Colonic mucosa (tissue), 4 donors: ENCODE measurements around the gene SCRN1. TPM values are rescaled to one million over a fixed set of nuclear protein-coding genes. Genes with fewer than 3 reads are reported as not detected.
"Not testable (repeated sequence)": the region's sequence is repeated elsewhere in the genome, so short reads cannot be mapped to it uniquely, and the experiment has no call there.

Experiments
- DNase-seq: peaks from one replicate; pipeline ENCODE4 v3.0.0-alpha.2; 2020
- H3K27ac ChIP-seq: fragments of 200-600 bp; one replicate; pipeline ENCODE4 v1.8.0; 2021
- H3K27me3 ChIP-seq: fragments of 200-600 bp; one replicate; pipeline ENCODE4 v1.8.0; 2021
- H3K36me3 ChIP-seq: fragments of 200-600 bp; one replicate; pipeline ENCODE4 v1.8.0; 2021
- H3K4me1 ChIP-seq: fragments of 200-600 bp; one replicate; pipeline ENCODE4 v1.8.0; 2021; ENCODE audit warnings: mild to moderate bottlenecking
- H3K4me3 ChIP-seq: fragments of 200-600 bp; one replicate; pipeline ENCODE4 v1.8.0; 2021
- H3K9ac ChIP-seq, 2 donors: one replicate each; pipeline ENCODE4 v1.7.0; 2013; ENCODE audit warnings: control low read depth in 2 of 2, low read depth in 2 of 2, low read length in 2 of 2
- H3K9me3 ChIP-seq: fragments of 200-600 bp; one replicate; pipeline ENCODE4 v1.8.0; 2021
- CTCF ChIP-seq: fragments of 200-600 bp; IDR thresholded peaks from one replicate; pipeline ENCODE4 v1.8.0; 2022; ENCODE audit warnings: antibody characterized with exemption, mild to moderate bottlenecking
- intact Hi-C: fragments of 100-400 bp; cut with DNase I; formaldehyde crosslinking; loops from one replicate; pipeline ENCODE4 v1.14.1; 2022
- total RNA-seq, 2 donors: library from RNA; stranded (reverse); fragmentation: NEBNext Ultra II Directional in 1 of 2; extraction: Animal tissue kit (Norgen Biotek cat#: 25700) in 1 of 2; gene quantifications; one replicate each; pipeline ENCODE4 v1.2.1, GENCODE V29; 2021
- donor health status: healthy.
- donor health status: DM: no; HTN: no; CAD: no.
- donor health status: DM: no; HTN: no; CAD: no.

SCRN1 gene
- total RNA-seq, 2 donors from 2014 or later = 13.2 to 17.1 TPM

DNA sequence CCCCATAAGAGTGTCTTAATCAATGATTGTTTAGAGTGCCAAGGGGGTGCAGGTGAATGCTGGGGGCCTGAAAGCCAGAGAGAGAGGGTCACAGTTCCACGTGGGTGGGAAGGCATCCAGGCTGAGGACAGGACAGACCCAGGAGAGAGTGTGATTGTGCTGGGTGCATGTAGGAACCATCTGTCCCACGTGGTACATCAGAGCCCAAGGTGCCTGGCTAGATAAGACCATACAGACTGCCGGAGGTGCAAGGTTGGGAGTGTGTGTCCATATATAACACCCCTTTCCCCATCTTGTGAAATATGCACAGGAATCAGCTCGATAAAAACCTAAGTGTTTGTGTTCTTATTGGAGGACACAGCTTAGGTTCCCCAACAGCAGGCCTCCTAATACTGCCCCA, 97.8 kb downstream of the SCRN1 start:
- H3K27me3 ChIP-seq = no peaks in the 10 kb centered on the region
- no peak overlapping the region for H3K4me3 ChIP-seq
- no peak overlapping the region for H3K27ac ChIP-seq
- no peaks in the 10 kb centered on the region for H3K36me3 ChIP-seq
- DNase-seq = no peak
- no peaks in the 10 kb centered on the region for H3K9me3 ChIP-seq
- no peaks in the 10 kb centered on the region for H3K4me1 ChIP-seq
- no peak overlapping the region for H3K9ac ChIP-seq
- intact Hi-C loops = no loop called here
- TF ChIP-seq CTCF = no peak

GRCh38 chr7:29890786-29891185, 98.8 kb downstream of the SCRN1 start:
- H3K9me3 ChIP-seq, H3K4me3 ChIP-seq, H3K27me3 ChIP-seq, H3K27ac ChIP-seq, H3K36me3 ChIP-seq, DNase-seq, H3K9ac ChIP-seq, intact Hi-C loops, H3K4me1 ChIP-seq: not testable (repeated sequence)

- Histone ChIP-seq H3K36me3 (no peaks in the 10 kb centered on the region), H3K4me3 (no peak overlapping the region), H3K4me1 (no peaks in the 10 kb centered on the region), H3K9me3 (no peaks in the 10 kb centered on the region), H3K27me3 (no peaks in the 10 kb centered on the region), H3K27ac (no peak overlapping the region), H3K9ac (no peak overlapping the region)
- intact Hi-C loops = no loop called here
- DNase-seq = no peak
- TF ChIP-seq CTCF = no peak
Measured at GRCh38 chr7:29890251-29890650, 99.3 kb downstream of the SCRN1 start.

GRCh38 chr7:29889288-29889687, 100.3 kb downstream of the SCRN1 start:
- H3K27ac ChIP-seq = no peak overlapping the region
- no peak for DNase-seq
- no peaks in the 10 kb centered on the region for H3K27me3 ChIP-seq
- intact Hi-C loops = no loop called here
- no peaks in the 10 kb centered on the region for H3K4me1 ChIP-seq
- no peaks in the 10 kb centered on the region for H3K9me3 ChIP-seq
- H3K36me3 ChIP-seq = no peaks in the 10 kb centered on the region
- H3K9ac ChIP-seq = no peak overlapping the region
- H3K4me3 ChIP-seq = no peak overlapping the region
- TF ChIP-seq CTCF = no peak

DNA sequence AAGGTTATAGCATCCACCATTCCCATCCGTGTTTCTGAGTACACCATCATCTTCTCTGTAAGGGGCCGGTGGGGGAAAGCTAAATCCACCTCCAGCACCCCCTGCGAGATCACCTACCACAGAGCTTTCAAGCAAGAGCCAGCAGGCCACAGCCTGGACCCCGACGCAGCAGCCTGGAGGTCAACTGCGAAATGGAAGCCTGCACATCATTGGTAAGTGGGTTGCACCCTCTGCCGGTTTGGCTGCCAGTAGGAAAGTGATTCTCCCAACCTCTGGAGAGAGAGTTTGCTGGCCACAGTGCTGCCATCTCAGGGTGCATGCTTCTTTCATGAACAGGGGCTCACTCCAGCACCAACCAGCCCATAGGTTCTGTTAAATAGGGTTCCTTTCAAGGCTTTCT, 101.6 kb downstream of the SCRN1 start:
- Histone ChIP-seq H3K9me3 (no peaks in the 10 kb centered on the region), H3K4me1 (peaks cover 4% of the 10 kb centered on the region), H3K36me3 (no peaks in the 10 kb centered on the region), H3K4me3 (no peak overlapping the region), H3K27ac (no peak overlapping the region), H3K9ac (no peak overlapping the region), H3K27me3 (no peaks in the 10 kb centered on the region)
- no peak for TF ChIP-seq CTCF
- intact Hi-C loops = no loop called here
- no peak for DNase-seq

- no peak overlapping the region for H3K27ac ChIP-seq
- no peak for TF ChIP-seq CTCF
- H3K4me1 ChIP-seq = peaks cover 4% of the 10 kb centered on the region
- no peaks in the 10 kb centered on the region for H3K9me3 ChIP-seq
- no peaks in the 10 kb centered on the region for H3K36me3 ChIP-seq
- no peaks in the 10 kb centered on the region for H3K27me3 ChIP-seq
- intact Hi-C loops = no loop called here
- H3K9ac ChIP-seq = no peak overlapping the region
- no peak for DNase-seq
- H3K4me3 ChIP-seq = no peak overlapping the region
Measured at GRCh38 chr7:29886827-29887226, 102.8 kb downstream of the SCRN1 start.
